Right lobe of liver (tissue), 6 donors: ENCODE measurements around the gene KPNB1. TPM values are rescaled to one million over a fixed set of nuclear protein-coding genes. Genes with fewer than 3 reads are reported as not detected.

ENCODE experiments used
- ATAC-seq, 4 donors: fragments of 200-7000 bp; cut with Tn5 transposase; one replicate each; pipeline ENCODE4 v1.9.1; 2020; ENCODE audit warnings: mild to moderate bottlenecking in 4 of 4, moderate library complexity in 4 of 4
- DNase-seq, 3 donors: peaks; one replicate each; pipeline ENCODE4 v3.0.0-alpha.2; 2020
- H3K27ac ChIP-seq, 3 donors: fragments of 200-600 bp; one replicate each; pipeline ENCODE4 v1.8.0; 2022
- H3K27me3 ChIP-seq, 2 donors: fragments of 200-600 bp; one replicate each; pipeline ENCODE4 v1.8.0; 2022
- H3K36me3 ChIP-seq, 4 donors: fragments of 200-600 bp; sonication (generic) in 1 of 4; one replicate each; pipeline versions ENCODE4 v1.5.1 to v1.8.0; 2017 to 2022; ENCODE audit warnings: control low read depth in 1 of 4
- H3K4me1 ChIP-seq, 4 donors: fragments of 200-600 bp; sonication (generic) in 1 of 4; one replicate each; pipeline versions ENCODE4 v1.5.1 to v1.8.0; 2017 to 2022; ENCODE audit warnings: control low read depth in 1 of 4
- H3K4me3 ChIP-seq, 3 donors: fragments of 200-600 bp; one replicate each; pipeline ENCODE4 v1.8.0; 2022
- H3K9me3 ChIP-seq, 4 donors: fragments of 200-600 bp; sonication (generic) in 1 of 4; one replicate each; pipeline versions ENCODE4 v1.5.1 to v1.8.0; 2017 to 2022; ENCODE audit warnings: control low read depth in 1 of 4
- CTCF ChIP-seq, 4 donors: fragments of 200-600 bp in 3 of 4; fragments of 450-650 bp in 1 of 4; IDR thresholded peaks; one replicate each; pipeline versions ENCODE4 v1.5.1 to v1.8.0; 2016 to 2022; ENCODE audit warnings: antibody characterized with exemption in 4 of 4, mild to moderate bottlenecking in 2 of 4
- POLR2A ChIP-seq: fragments of 450-650 bp; IDR thresholded peaks from one replicate; pipeline ENCODE4 v1.6.1; 2017; ENCODE audit warnings: antibody characterized with exemption, mild to moderate bottlenecking
- WGBS: methylation state at CpG from one replicate; pipeline ENCODE4 v1.1.6; 2018; ENCODE audit warnings: low coverage, low lambda C conversion rate; ENCODE audit not compliant: insufficient coverage; ENCODE audit errors: missing lambda C conversion rate; 5-methylcytosine and 5-hydroxymethylcytosine counted together
- intact Hi-C, 2 donors: fragments of 100-400 bp; cut with DNase I; formaldehyde crosslinking; loops; one replicate each; pipeline versions ENCODE4 v1.11.2 to v1.14.1; 2022
- total RNA-seq, 6 experiments: library from RNA; depleted of rRNA in 2 of 6; stranded (reverse); fragments of >200 nt in 2 of 6; fragmentation: NEBNext Ultra II Directional in 3 of 6; extraction: Animal tissue kit (Norgen Biotek cat#: 25700) in 3 of 6; gene quantifications; one replicate each; pipeline versions ENCODE4 v1.1.0 to v1.2.4, GENCODE V29; 2016 to 2023
- donor health status: DM: no; HTN: yes; CAD: no.
- donor health status: DM: no; HTN: no; CAD: no.
- donor health status: DM: no; HTN: no; CAD: no.
- donor health status: DM: no; HTN: yes; CAD: no.
- donor health status: DM: no; HTN: yes; CAD: no.

KPNB1 gene
- total RNA-seq, 6 experiments from 2014 or later, result 80.8 to 104 (median 94.5) TPM

- no peak overlapping the region for H3K27ac ChIP-seq
These were observed 36.5 kb downstream of the KPNB1 start for GRCh38 chr17:47686276-47686635.

GRCh38 chr17:47686664-47687327 lies 37.1 kb downstream of the KPNB1 start:
- Histone ChIP-seq H3K9me3 (no peaks in the 10 kb centered on the region), H3K4me3 (no peak overlapping the region), H3K36me3 (peaks cover 0 to 25% (median 14%) of the 10 kb centered on the region in 4 donors), H3K27ac (no peak overlapping the region), H3K4me1 (peaks cover 0 to 11% (median 0%) of the 10 kb centered on the region in 4 donors), H3K27me3 (no peaks in the 10 kb centered on the region)
- DNase-seq, result no peak
- 56% methylated on average over 7 of the region's 7 CpGs for WGBS
- peak in 1 of 4 donors; percentile 39 for ATAC-seq
- no peak for TF ChIP-seq CTCF (IDR thresholded peaks at IDR 0.05)
- no peak for TF ChIP-seq POLR2A
- intact Hi-C loops, result no loop called here

More at GRCh38 chr17:47686276-47686635, 36.5 kb downstream of the KPNB1 start:
- intact Hi-C loops, result no loop called here
- Histone ChIP-seq H3K36me3 (peaks cover 0 to 28% (median 16%) of the 10 kb centered on the region in 4 donors), H3K4me1 (peaks cover 0 to 11% (median 0%) of the 10 kb centered on the region in 4 donors), H3K27me3 (no peaks in the 10 kb centered on the region), H3K4me3 (no peak overlapping the region), H3K9me3 (no peaks in the 10 kb centered on the region)
- 83% methylated on average over 1 of the region's 1 CpG for WGBS
- ATAC-seq (no peak), DNase-seq (no peak)
- no peak for TF ChIP-seq POLR2A
- no peak for TF ChIP-seq CTCF (IDR thresholded peaks at IDR 0.05)

GRCh38 chr17:47687328-47687690 lies 37.6 kb downstream of the KPNB1 start:
- DNase-seq (no peak), ATAC-seq (peak in 1 of 4 donors; percentile 19)
- Histone ChIP-seq H3K9me3 (no peaks in the 10 kb centered on the region), H3K36me3 (peaks cover 0 to 20% (median 11%) of the 10 kb centered on the region in 4 donors), H3K4me1 (peaks cover 0 to 11% (median 0%) of the 10 kb centered on the region in 4 donors), H3K27ac (no peak overlapping the region), H3K4me3 (no peak overlapping the region), H3K27me3 (no peaks in the 10 kb centered on the region)
- intact Hi-C loops, result no loop called here
- TF ChIP-seq CTCF (IDR thresholded peaks at IDR 0.05), result no peak
- no peak for TF ChIP-seq POLR2A

GRCh38 chr17:47687748-47688147 lies 38.0 kb downstream of the KPNB1 start:
- ATAC-seq, result peak; percentile 31 to 85 (median 59)
- Histone ChIP-seq H3K36me3 (peaks cover 0 to 16% (median 8%) of the 10 kb centered on the region in 4 donors), H3K27me3 (no peaks in the 10 kb centered on the region), H3K9me3 (no peaks in the 10 kb centered on the region), H3K27ac (no peak overlapping the region), H3K4me1 (peaks cover 0 to 12% (median 0%) of the 10 kb centered on the region in 4 donors), H3K4me3 (no peak overlapping the region)
- no peak for DNase-seq
- TF ChIP-seq CTCF (IDR thresholded peaks at IDR 0.05) (no peak), POLR2A (no peak)
- intact Hi-C loops, result no loop called here
- WGBS, result no CpG with 5 or more reads among the region's 1 CpG
